DOHH2 (cell line): ENCODE data around the gene SLC9A2.

Experiments
- CTCF ChIP-seq: fragments of 200-600 bp; sonication (generic); IDR thresholded peaks from one replicate; pipeline ENCODE4 v1.5.1; 2014; ENCODE audit warnings: antibody characterized with exemption, mild to moderate bottlenecking, low read depth, low read length; ENCODE audit not compliant: poor library complexity, severe bottlenecking
- EZH2phosphoT487 ChIP-seq: fragments of 200-600 bp; sonication (generic); IDR thresholded peaks from 2 replicates; pipeline ENCODE4 v1.6.1; 2017; ENCODE audit warnings: borderline replicate concordance, mild to moderate bottlenecking, antibody characterized with exemption, low read length, moderate library complexity, mixed read lengths

GRCh38 chr2:102632380-102633175, 13.2 kb downstream of the SLC9A2 start:
- TF ChIP-seq EZH2phosphoT487 (no peak), CTCF (no peak)
